SK-N-SH treated with all-trans-retinoic acid at 6 μM for 48 hours (cell line): Measurements from ENCODE around the gene MAML3.

ENCODE experiments used
- ARNTL ChIP-seq: fragments of 450-650 bp; formaldehyde crosslinking; IDR thresholded peaks from 2 replicates; pipeline ENCODE4 v1.5.0; 2020; ENCODE audit warnings: low read depth, mild to moderate bottlenecking, moderate library complexity, borderline replicate concordance
- BACH2 ChIP-seq: fragments of 250-450 bp; sonication (Bioruptor Pico); IDR thresholded peaks from 2 replicates; pipeline ENCODE4 v1.9.0; 2021; ENCODE audit warnings: mild to moderate bottlenecking, borderline replicate concordance
- CREB5 ChIP-seq: fragments of 250-450 bp; sonication (Bioruptor Pico); IDR thresholded peaks from 2 replicates; pipeline ENCODE4 v1.5.1; 2020; ENCODE audit warnings: low read depth, mild to moderate bottlenecking, moderate library complexity
- CSDC2 ChIP-seq: fragments of 250-450 bp; sonication (Bioruptor Pico); IDR thresholded peaks from 2 replicates; pipeline ENCODE4 v1.5.0; 2020; ENCODE audit warnings: mild to moderate bottlenecking, moderate library complexity
- CSRNP3 ChIP-seq: fragments of 250-450 bp; sonication (Bioruptor Pico); IDR thresholded peaks from 2 replicates; pipeline ENCODE4 v1.5.1; 2021; ENCODE audit warnings: mild to moderate bottlenecking, moderate library complexity
- GLIS3 ChIP-seq: fragments of 250-450 bp; sonication (Bioruptor Pico); IDR thresholded peaks from 2 replicates; pipeline ENCODE4 v1.5.0; 2020; ENCODE audit warnings: mild to moderate bottlenecking, moderate library complexity
- PATZ1 ChIP-seq: fragments of 250-450 bp; sonication (Bioruptor Pico); IDR thresholded peaks from 2 replicates; pipeline ENCODE4 v1.8.0; 2020; ENCODE audit warnings: mild to moderate bottlenecking, moderate library complexity, borderline replicate concordance
- POU6F1 ChIP-seq: fragments of 250-450 bp; sonication (Bioruptor Pico); IDR thresholded peaks from 2 replicates; pipeline ENCODE4 v1.8.0; 2021; ENCODE audit warnings: low read depth, mild to moderate bottlenecking, moderate library complexity, borderline replicate concordance
- RARB ChIP-seq: fragments of 250-450 bp; sonication (Bioruptor Pico); IDR thresholded peaks from 2 replicates; pipeline ENCODE4 v1.8.0; 2021; ENCODE audit warnings: mild to moderate bottlenecking, moderate library complexity
- TCF4 ChIP-seq: fragments of 250-450 bp; sonication (Bioruptor Pico); IDR thresholded peaks from 2 replicates; pipeline ENCODE4 v1.8.0; 2021; ENCODE audit warnings: mild to moderate bottlenecking, moderate library complexity, borderline replicate concordance
- ZFP30 ChIP-seq: fragments of 450-650 bp; formaldehyde crosslinking; IDR thresholded peaks from 2 replicates; pipeline ENCODE4 v1.5.0; 2022; ENCODE audit warnings: mild to moderate bottlenecking, moderate library complexity
- ZNF565 ChIP-seq: fragments of 450-650 bp; formaldehyde crosslinking; conservative IDR thresholded peaks from 2 replicates; pipeline ENCODE4 v1.5.0; 2020; ENCODE audit warnings: low read depth, mild to moderate bottlenecking, moderate library complexity
- ZNF70 ChIP-seq: fragments of 450-650 bp; formaldehyde crosslinking; IDR thresholded peaks from 2 replicates; pipeline ENCODE4 v1.5.0; 2020; ENCODE audit warnings: mild to moderate bottlenecking, moderate library complexity
- ZNF8 ChIP-seq: fragments of 450-650 bp; formaldehyde crosslinking; IDR thresholded peaks from 2 replicates; pipeline ENCODE4 v1.5.0; 2020; ENCODE audit warnings: mild to moderate bottlenecking, moderate library complexity

- TF ChIP-seq ARNTL (CRISPR knock-in tag) (no peak), GLIS3 (CRISPR knock-in tag) (no peak), CSRNP3 (CRISPR knock-in tag) (no peak), RARB (CRISPR knock-in tag) (no peak), TCF4 (CRISPR knock-in tag) (no peak), PATZ1 (no peak), CSDC2 (CRISPR knock-in tag) (no peak), ZFP30 (no peak), POU6F1 (no peak), ZNF70 (no peak), BACH2 (CRISPR knock-in tag) (no peak), CREB5 (CRISPR knock-in tag) (no peak), ZNF8 (CRISPR knock-in tag) (no peak), ZNF565 (CRISPR knock-in tag) (no peak)
These were observed 340.1 kb downstream of the MAML3 start for GRCh38 chr4:139813881-139814280.
